Ovary (tissue), 9 donors: ENCODE measurements around the gene TRMT112. TPM values are rescaled to one million over a fixed set of nuclear protein-coding genes. Genes with fewer than 3 reads are reported as not detected.

Experiments used
- DNase-seq, 5 donors: peaks; one replicate each; pipeline ENCODE4 v3.0.0-alpha.2; 2019 to 2020
- H3K27ac ChIP-seq, 2 donors: fragments of 200-600 bp; one replicate each; pipeline versions ENCODE4 v1.5.1 to v1.8.0; 2019 to 2022
- H3K27me3 ChIP-seq: fragments of 200-600 bp; one replicate; pipeline ENCODE4 v1.8.0; 2022
- H3K36me3 ChIP-seq: fragments of 200-600 bp; sonication (generic); one replicate; pipeline ENCODE4 v1.5.1; 2019
- H3K4me1 ChIP-seq: one replicate; pipeline ENCODE4 v1.8.1; 2013; ENCODE audit warnings: mild to moderate bottlenecking, moderate library complexity; ENCODE audit not compliant: insufficient read depth
- H3K4me3 ChIP-seq: fragments of 200-600 bp; sonication (generic); one replicate; pipeline ENCODE4 v1.5.1; 2017
- H3K9me3 ChIP-seq, 2 donors: fragments of 200-600 bp in 1 of 2; sonication (generic) in 1 of 2; one replicate each; pipeline versions ENCODE4 v1.5.1 to v1.8.1; 2013 to 2019; ENCODE audit warnings: mild to moderate bottlenecking in 1 of 2, moderate library complexity in 1 of 2
- EP300 ChIP-seq: sonication (generic); formaldehyde crosslinking; IDR thresholded peaks from one replicate; pipeline ENCODE4 v1.6.1; 2017; ENCODE audit warnings: antibody characterized with exemption
- POLR2A ChIP-seq: fragments of 450-650 bp; IDR thresholded peaks from one replicate; pipeline ENCODE4 v1.6.1; 2017; ENCODE audit warnings: antibody characterized with exemption, mild to moderate bottlenecking, moderate library complexity
- WGBS, 3 donors: extraction: QIAGEN DNeasy Blood & Tissue Kit in 1 of 3; methylation state at CpG; one replicate each; pipeline versions ENCODE4 v1.1.5 to v1.1.7; 2013 to 2017; 5-methylcytosine and 5-hydroxymethylcytosine counted together
- intact Hi-C, 4 donors: fragments of 100-400 bp; cut with DNase I; formaldehyde crosslinking; loops; one replicate each; pipeline versions ENCODE4 v1.11.0 to v1.15.1; 2022 to 2023
- polyA plus RNA-seq, 2 donors: library from polyadenylated mRNA; stranded (reverse); fragments of 200-250 nt in 1 of 2; fragments of 350-450 nt in 1 of 2; fragmentation: Illumina TruSeq in 1 of 2; extraction: RNeasy Lipid Tissue Mini Kit (QIAGEN cat#74804) in 1 of 2; gene quantifications; one replicate each; pipeline ENCODE4 v1.2.3, GENCODE V29; 2013 to 2014
- total RNA-seq, 7 donors: library from RNA; depleted of rRNA in 2 of 7; stranded (reverse); fragments of >200 nt in 2 of 7; fragmentation: NEBNext Ultra II Directional in 3 of 7; extraction: Animal tissue kit (Norgen Biotek cat#: 25700) in 3 of 7; gene quantifications; one replicate each; pipeline versions ENCODE4 v1.1.0 to v1.2.4, GENCODE V29; 2016 to 2023
- TF ChIP-seq, protein P1 (sequence below), 3 donors: fragments of 450-650 bp in 2 of 3; fragments of 200-600 bp in 1 of 3; IDR thresholded peaks; one replicate each; pipeline versions ENCODE4 v1.5.1 to v1.8.0; 2016 to 2022; ENCODE audit warnings: antibody characterized with exemption in 3 of 3, mild to moderate bottlenecking in 1 of 3
- donor health status: DM: no; HTN: no; CAD: no; lungs with moderate emphysema.
- donor health status: DM: no; HTN: no; CAD: no.
- donor health status: Bipolar disorder and iron deficiency.
- donor health status: DM: yes; HTN: yes; CAD: no.
- donor health status: DM: no; HTN: no; CAD: no.
- donor health status: DM: yes; HTN: yes; CAD: no.

Gene TRMT112
- total and polyA plus RNA-seq, 9 donors = 207 to 432 (median 275) TPM

DNA sequence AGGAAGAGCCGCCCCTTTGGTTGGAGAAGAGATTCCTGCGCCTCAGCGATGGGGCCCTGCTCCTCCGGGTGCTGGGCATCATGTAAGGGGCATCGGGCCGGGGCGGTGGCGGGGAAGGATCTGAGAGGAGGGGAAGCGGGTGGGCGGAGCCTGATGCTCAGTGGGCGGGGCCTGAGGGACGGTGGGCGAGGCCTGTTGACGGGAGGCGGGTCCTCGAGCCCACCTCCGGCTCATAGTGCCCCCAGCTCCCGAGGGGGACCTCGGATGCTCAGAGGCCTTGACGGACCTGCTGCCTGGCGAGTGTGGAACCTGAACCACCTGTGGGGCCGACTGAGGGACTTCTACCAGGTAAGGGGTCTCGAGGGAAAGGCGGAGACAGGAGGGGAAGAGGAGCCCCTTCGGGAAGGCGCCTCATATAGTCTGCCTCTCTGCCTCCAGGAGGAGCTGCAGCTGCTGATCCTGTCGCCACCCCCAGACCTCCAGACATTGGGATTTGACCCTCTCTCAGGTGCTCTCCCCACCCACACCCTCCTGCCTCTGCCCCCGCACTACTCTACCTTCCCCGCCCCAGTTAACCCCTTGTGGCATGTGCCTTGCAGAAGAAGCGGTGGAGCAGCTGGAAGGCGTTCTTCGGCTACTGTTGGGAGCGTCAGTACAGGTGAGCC is 23.4 kb upstream of the TRMT112 start:
- intact Hi-C loops = no loop called here
- H3K27me3 ChIP-seq = no peaks in the 10 kb centered on the region
- TF ChIP-seq EP300 = no peak
- TF ChIP-seq, protein P1, sequence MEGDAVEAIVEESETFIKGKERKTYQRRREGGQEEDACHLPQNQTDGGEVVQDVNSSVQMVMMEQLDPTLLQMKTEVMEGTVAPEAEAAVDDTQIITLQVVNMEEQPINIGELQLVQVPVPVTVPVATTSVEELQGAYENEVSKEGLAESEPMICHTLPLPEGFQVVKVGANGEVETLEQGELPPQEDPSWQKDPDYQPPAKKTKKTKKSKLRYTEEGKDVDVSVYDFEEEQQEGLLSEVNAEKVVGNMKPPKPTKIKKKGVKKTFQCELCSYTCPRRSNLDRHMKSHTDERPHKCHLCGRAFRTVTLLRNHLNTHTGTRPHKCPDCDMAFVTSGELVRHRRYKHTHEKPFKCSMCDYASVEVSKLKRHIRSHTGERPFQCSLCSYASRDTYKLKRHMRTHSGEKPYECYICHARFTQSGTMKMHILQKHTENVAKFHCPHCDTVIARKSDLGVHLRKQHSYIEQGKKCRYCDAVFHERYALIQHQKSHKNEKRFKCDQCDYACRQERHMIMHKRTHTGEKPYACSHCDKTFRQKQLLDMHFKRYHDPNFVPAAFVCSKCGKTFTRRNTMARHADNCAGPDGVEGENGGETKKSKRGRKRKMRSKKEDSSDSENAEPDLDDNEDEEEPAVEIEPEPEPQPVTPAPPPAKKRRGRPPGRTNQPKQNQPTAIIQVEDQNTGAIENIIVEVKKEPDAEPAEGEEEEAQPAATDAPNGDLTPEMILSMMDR (IDR thresholded peaks at IDR 0.05) = no peak
- TF ChIP-seq POLR2A = no peak
- no peaks in the 10 kb centered on the region for H3K9me3 ChIP-seq
- peaks cover 2% of the 10 kb centered on the region for H3K4me1 ChIP-seq
- no peak overlapping the region for H3K27ac ChIP-seq
- H3K36me3 ChIP-seq = no peaks in the 10 kb centered on the region
- H3K4me3 ChIP-seq = no peak overlapping the region
- WGBS, 3 donors = 19 to 33% (median 24%) methylated on average over 28 to 33 of the region's 33 CpGs
- DNase-seq = peak in 4 of 5 donors; percentile 58 to 75 (median 66)

DNA sequence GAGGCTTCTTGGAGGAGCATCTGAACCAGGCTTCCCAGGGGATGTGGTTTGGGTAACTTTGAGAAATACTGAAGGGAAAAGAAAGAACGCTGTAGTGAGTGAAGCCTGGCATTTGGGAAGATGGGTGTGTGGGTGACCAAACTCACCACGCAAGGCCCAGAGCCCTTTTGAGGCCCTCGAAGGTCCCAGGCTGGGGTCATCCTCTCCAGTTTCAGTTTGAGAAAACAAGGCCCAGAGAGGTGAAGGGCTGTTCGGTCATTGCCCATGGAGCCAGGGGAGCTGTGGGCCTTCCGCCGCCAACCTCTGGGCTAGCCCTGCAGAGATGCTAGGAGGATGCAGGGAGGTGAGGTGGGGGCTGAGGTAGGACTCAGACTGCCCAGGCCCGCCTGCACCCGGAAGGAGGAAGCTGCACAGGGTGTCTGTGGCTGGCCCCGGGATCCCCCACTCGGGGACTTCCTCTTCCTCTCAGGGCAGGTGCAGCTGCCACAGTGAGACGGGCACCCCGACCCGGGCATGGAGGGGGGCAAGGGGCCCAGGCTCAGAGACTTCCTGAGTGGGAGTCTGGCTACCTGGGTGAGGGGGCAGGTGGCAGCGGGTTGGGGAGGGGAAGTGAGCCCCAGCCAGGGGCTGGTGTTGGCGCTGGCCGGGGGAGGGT is 22.5 kb upstream of the TRMT112 start, which contains the start of gene CCDC88B:
CCDC88B (plus strand) TSS at position 451 of the 655 bp plus-strand sequence; CDS start at position 514, 63 bp downstream.
- Histone ChIP-seq H3K27ac (no peak within 1 kb of the TSS), H3K27me3 (no peaks in the 10 kb centered on the region), H3K4me3 (no peak within 1 kb of the TSS), H3K4me1 (peaks cover 2% of the 10 kb centered on the region), H3K9me3 (no peaks in the 10 kb centered on the region), H3K36me3 (no peaks in the 10 kb centered on the region)
- no peak for TF ChIP-seq EP300
- TF ChIP-seq, protein P1 (IDR thresholded peaks at IDR 0.05) = no peak
- no peak for TF ChIP-seq POLR2A
- 80 to 83% (median 82%) methylated on average over 14 to 16 of the region's 16 CpGs for WGBS, 3 donors
- peak in 2 of 5 donors; percentile 21 to 45 for DNase-seq
- intact Hi-C loops = no loop called here

DNA sequence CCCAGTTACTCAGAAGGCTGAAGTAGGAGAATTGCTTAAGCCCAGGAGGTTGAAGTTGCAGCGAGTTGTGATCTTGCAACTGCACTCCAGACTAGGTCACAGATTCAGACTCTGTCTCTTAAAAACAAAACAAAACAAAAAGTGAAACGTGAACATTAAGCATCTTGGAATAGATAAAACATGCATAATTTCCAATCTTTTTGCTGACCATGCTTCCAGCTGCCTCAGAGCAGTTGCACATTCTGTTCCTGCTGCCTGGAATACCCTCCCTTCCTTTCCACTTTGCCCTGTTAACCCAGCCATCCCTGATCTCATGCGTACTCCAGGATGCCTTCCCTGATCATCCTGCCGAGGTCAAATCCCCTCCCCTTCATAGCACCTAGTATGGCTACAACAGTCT is 21.9 kb upstream of the TRMT112 start:
- TF ChIP-seq POLR2A (no peak), EP300 (no peak)
- TF ChIP-seq, protein P1 (IDR thresholded peaks at IDR 0.05) = no peak
- 46 to 54% (median 51%) methylated on average over 4 of the region's 4 CpGs for WGBS, 3 donors

DNA sequence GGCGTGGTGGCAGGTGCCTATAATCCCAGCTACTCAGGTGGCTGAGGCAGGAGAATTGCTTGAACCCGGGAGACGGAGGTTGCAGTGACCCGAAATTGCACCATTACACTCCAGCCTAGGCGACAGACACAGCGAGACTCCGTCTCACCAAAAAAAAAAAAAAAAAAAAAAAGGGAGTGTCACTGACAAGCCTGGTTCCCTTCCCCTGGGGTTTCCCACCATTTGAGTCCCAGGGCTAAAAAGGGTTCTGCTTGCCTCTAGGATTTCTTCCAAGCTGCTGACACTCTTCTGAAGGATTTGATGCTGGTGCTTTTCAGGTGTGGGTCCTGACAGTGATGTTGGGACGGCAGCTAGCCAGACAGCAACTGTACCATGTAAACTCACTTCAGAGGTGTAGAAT is 21.4 kb upstream of the TRMT112 start:
- no peaks in the 10 kb centered on the region for H3K9me3 ChIP-seq
- TF ChIP-seq POLR2A (no peak), EP300 (no peak)
- TF ChIP-seq, protein P1 (IDR thresholded peaks at IDR 0.05) = no peak
- no peaks in the 10 kb centered on the region for H3K27me3 ChIP-seq
- intact Hi-C loops = no loop called here
- H3K4me3 ChIP-seq = no peak overlapping the region
- H3K27ac ChIP-seq = no peak overlapping the region
- no peak for DNase-seq
- peaks cover 2% of the 10 kb centered on the region for H3K4me1 ChIP-seq
- no peaks in the 10 kb centered on the region for H3K36me3 ChIP-seq
- 82 to 86% (median 84%) methylated on average over 8 of the region's 8 CpGs for WGBS, 3 donors

More for the DNA sequence above, 21.9 kb upstream of the TRMT112 start:
- H3K36me3 ChIP-seq = no peaks in the 10 kb centered on the region
- no peaks in the 10 kb centered on the region for H3K9me3 ChIP-seq
- H3K27me3 ChIP-seq = no peaks in the 10 kb centered on the region
- intact Hi-C loops = no loop called here
- no peak for DNase-seq
- H3K4me1 ChIP-seq = peaks cover 2% of the 10 kb centered on the region
- no peak overlapping the region for H3K27ac ChIP-seq
- H3K4me3 ChIP-seq = no peak overlapping the region
